NCI-H1417 treated with DMSO at 0.1 percent for 48 hours (cell line): ENCODE results near the gene CTRL.
"Not testable (repeated sequence)": the region's sequence is repeated elsewhere in the genome, so short reads cannot be mapped to it uniquely, and the experiment has no call there.

ENCODE experiments used
- DNase-seq: peaks from one replicate; lab custom pipeline; 2025; lab: John Stamatoyannopoulos, UW

The CTRL gene

DNA sequence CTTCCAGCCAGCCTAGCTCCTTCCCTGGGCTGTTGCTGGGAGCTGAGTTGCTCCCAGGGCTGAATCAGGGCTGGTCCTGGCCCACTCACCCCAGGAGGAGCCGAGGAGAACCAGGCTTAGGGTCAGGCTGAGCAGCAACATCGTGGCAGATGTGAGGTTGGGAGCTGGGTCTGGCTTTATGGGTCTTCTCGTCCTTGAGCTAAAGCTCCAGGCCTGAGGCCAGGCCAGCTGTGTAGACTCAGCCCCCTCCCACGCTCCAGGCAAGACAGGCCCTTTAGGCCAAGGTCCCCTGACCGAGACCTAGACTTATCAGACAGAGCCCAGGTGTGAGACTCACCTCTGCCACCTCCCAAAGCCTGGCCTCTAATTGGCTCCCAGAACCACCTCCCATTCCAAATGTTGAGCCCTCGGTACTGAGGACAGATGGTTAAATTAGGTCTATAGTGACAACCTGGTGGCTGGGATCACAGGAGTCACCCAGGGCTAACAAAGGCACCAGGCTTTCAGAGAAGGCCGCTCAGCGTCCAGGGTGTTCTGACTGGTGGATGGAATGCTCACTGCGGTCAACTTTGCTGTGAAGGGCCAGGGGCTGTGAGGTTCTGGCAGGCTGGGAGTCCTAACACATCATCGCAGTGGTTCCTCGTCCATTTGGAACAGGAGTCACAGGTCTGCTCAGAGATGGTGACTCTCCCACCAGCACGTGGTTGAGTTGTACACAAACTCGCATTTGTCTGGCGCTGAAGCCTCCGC, at the start of gene CTRL:
Gene CTRL (minus strand): TSS at position 151 of the 750 bp plus-strand sequence. CDS start 10 bp downstream, at position 141.
- no peak for DNase-seq

GRCh38 chr16:67979955-67980678, 48.5 kb upstream of the CTRL start, which contains the start of gene DPEP3:
Gene DPEP3 (minus strand): TSS chr16:67980499. CDS start chr16:67980380, 119 bp downstream.
- no peak for DNase-seq

DNA sequence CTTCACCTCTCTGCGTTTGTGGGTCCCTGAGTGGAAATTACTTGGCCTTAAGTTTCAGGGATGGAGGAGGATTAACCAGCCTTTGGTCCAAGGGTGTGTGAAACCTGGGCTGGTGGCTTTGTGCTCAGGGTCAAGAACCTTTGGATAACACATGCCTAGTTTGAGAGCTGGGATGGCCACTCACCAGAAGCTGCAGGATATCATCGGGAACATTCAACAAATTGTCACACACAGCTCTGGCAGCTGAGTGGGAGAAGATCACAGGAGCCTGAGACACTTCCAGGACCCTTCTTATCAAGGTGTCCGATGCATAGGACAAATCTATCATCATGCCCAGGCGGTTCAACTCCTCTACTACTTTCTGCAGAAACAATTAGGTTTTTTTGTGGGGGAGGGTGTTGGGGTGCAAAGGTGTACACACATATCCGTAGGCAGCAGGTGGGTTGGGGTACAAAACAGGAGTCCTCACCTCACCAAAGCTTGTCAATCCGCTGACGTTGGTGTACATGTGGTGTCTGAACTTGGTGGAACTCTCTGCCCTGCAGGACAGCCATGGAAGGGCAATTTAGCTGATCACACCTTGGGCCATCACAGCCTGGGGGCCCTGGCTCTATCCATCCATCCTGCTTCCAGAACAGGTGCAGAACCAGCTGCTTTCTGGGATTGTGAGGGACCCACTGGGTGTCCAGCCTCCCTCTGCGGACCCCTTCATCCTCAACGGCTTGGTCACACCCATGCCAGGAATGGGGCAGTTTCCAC, 46.0 kb upstream of the CTRL start:
- DNase-seq, result no peak

- no peak for DNase-seq
These were observed 45.3 kb upstream of the CTRL start for GRCh38 chr16:67977005-67977404.

GRCh38 chr16:67976205-67976604, 44.5 kb upstream of the CTRL start:
- no peak for DNase-seq

GRCh38 chr16:67975321-67976105, 43.9 kb upstream of the CTRL start:
- no peak for DNase-seq

- not testable (repeated sequence) for DNase-seq
These were observed 40.6 kb upstream of the CTRL start for GRCh38 chr16:67972285-67972684.

GRCh38 chr16:67971111-67971510, 39.4 kb upstream of the CTRL start:
- no peak for DNase-seq

DNA sequence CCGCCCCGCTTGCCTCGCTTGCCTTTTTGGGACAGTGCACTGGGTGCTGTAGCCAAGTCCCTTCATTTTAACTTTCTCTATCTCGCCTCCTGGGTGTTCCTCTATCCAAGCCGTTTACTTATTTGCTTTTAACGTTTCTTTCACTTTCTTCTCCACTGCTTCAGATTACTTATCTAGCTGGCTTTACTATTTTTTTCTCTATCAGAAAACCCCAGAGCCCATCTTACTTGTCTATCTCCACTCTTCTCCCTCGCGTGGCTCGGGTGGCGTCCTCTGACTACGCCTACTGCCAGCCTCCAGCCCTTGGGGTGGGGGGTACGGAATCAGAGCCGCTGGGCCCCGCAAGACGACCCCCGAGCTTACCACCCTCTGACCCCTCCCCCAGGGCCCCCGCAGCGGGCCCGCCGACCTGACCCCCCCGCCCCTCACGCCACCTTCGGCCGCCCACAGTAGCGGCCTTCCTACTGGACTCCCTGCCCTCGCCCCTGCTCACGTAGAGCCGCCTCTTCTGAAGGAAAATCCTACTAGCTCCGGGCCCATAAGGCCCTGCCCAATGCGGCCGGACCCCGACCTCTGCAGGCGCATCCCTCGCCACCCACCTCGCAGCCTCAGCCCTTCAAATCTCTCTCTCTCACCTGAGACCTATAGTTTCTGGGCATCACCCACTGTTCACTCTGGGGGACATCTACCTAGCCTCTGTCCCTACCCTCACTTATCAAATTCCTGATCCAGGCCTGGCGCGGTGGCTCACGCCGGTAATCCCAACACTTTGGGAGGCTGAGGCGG, 37.8 kb upstream of the CTRL start:
- DNase-seq, result no peak

DNA sequence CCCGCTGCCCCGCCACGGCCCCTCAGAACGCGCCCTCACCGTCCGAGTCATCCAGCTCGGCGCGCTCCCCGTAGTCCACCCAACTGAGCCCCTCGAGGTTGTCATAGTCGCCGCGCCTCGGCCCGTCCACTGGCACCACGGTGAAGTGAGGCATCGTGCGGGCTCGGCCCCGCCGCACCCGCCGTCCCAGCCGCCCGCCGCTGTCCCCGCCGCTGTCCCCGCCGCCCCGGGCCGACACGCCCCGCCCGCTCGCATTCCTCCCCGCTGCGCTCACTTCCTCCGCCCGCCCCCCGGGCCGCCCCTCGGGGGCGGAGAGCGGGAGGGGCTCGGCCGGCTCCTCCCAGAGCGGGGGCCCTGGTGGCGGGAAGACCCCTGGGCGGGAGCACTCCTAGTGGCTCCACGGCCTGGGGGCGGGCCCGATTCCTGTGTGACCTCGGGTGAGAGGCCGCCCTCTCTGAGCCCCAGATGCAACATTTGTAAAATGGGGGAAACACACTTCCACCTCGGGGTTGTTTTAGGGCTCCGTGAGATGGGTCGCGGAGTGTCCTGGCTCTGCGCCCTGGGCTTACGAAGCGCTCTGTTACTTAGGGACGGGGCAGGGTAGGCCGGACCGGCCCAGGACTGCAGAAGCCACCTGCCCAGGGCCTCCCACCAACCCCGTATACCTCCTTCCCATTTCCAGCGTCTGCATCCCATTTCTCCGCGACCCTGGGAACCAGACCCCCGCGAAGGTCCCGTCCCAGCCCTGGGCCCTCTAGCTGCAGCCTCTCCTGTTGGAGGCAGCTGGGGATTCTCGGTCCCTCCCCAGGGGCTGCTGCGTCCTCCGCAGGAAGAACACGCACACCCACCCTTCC, 37.0 kb upstream of the CTRL start, which contains the start of gene SLC12A4:
Gene SLC12A4 (minus strand): TSS at position 238 of the 854 bp plus-strand sequence. CDS start 84 bp downstream, at position 154.
- no peak for DNase-seq

GRCh38 chr16:67967958-67968399, 36.3 kb upstream of the CTRL start:
- DNase-seq, result no peak

DNA sequence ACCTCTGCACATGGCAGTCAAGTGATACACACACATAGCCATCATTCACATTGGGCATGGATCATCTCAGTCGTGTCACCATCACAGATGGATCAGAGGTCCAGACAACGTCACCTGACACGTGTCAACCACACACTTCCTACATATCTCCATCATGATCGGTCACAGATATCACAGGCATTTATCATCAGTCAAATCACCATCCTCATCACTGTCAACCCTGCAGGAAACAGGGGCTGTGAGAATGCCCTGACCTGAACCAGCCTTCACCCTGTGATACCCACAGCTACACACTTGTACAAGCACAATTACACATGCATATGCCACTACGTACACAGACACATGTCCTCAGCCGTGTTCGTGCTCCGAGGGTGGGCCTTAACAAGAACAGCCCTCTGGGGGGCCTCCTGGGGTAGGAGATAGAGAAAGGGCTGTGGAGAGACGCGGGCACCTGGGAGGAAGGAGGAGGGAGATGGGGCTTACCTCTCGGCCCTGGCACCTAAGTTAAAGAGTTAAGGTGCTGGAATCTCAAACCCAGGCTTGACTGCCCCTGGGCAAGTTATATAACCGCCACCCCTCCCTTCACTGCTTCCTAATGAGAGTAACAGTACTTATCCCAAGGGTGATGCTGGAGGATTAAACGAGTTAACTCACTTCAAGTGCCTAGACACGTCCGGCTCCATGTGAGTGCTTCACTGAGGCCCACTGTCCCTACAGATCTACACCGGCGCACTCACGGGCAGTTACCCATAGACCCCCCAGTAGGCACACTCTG, 35.7 kb upstream of the CTRL start:
- DNase-seq, result no peak

DNA sequence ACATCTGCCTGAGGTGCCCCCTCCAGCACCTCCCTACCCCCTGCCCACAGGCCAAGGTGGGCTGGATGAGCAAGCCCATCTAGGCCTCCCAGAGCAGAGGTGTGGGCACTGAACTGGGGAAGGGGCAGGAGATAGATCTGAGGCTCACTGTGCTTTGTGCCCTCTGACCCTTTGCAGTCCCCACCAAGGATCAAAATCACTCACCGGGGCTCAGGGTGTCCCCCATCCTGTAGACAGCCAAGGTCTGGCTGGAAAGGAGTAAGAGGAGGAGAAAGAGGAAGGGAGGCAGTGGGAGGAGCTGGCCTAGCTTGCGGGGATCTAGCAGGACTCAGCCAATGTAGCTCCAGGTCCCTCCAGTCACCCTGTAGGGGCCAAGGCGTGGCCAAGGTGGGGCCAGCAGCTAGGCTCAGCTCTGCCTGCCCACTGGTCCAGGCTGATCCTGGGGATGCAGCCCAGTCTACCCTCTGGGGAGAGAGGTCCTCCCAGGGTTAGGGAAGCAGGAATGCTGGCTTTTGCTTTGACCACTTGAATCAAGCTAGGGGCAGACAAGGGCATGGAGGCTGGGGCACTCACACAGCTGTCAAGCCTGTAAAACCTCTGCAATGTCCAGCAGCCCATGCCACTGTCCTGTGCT, 35.0 kb upstream of the CTRL start:
- DNase-seq, result no peak

GRCh38 chr16:67965668-67966548, 34.2 kb upstream of the CTRL start:
- DNase-seq, result no peak

GRCh38 chr16:67964477-67965131, 32.9 kb upstream of the CTRL start:
- no peak for DNase-seq

DNA sequence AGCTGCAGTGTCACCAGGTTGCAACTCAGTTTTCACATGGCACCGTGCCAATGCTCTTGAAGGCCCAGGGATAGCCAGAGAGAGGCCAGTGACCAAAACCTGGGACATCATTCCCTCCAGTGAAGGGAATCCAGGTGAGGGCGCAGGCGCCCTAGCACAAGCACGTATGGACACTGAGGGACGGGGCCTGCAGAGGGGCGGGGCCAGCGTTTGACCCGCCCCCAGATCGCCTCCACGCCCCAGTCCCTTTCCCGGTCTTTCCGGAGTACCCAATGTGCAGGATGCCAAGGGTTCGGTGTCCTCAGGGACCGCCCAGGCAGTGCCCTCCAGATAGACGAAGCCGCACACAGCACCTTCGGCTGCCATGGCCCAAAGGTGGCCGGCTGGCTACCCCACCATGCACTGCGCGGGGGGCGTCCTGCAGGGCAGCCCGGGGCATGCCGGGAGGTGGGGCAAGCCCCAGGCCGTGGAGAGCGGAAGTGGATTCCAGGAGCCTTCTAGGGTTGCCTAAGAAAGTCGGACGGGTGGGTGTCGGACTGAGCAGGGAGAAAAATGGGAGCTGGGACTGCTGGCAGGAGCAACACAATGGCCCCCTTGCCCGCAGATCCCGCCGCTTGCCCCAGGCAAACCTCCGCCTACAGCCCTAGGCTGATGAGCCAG, 32.1 kb upstream of the CTRL start:
- no peak for DNase-seq
